GM12891 (cell line): ENCODE results near the gene CPEB4.

Source experiments
- DNase-seq: peaks from one replicate; pipeline ENCODE4 v3.0.0; 2011; ENCODE audit warnings: low spot score; ENCODE audit not compliant: insufficient read length
- FAIRE-seq: peaks from 2 replicates; lab custom pipeline; 2011; peaks lifted over from hg19 to GRCh38; lab: Jason Lieb, UNC
- PAX5 ChIP-seq: IDR thresholded peaks from 2 replicates; pipeline ENCODE4 v1.6.1; 2011; ENCODE audit warnings: low read length, moderate library complexity, mild to moderate bottlenecking; ENCODE audit not compliant: insufficient read depth, severe bottlenecking
- POLR2A ChIP-seq: IDR thresholded peaks from 2 replicates; pipeline ENCODE4 v1.6.1; 2011; ENCODE audit warnings: low read depth, low read length, control low read depth
- POLR2AphosphoS5 ChIP-seq: IDR thresholded peaks from 2 replicates; pipeline ENCODE4 v1.6.1; 2011; ENCODE audit warnings: low read depth, low read length, control low read depth
- POU2F2 ChIP-seq: IDR thresholded peaks from 2 replicates; pipeline ENCODE4 v1.6.1; 2011; ENCODE audit warnings: low read depth, mild to moderate bottlenecking, control low read depth, low read length, moderate library complexity
- SPI1 ChIP-seq: IDR thresholded peaks from 2 replicates; pipeline ENCODE4 v1.6.1; 2011; ENCODE audit warnings: low read depth, low read length, control low read depth
- TAF1 ChIP-seq: IDR thresholded peaks from 2 replicates; pipeline ENCODE4 v1.6.1; 2011; ENCODE audit warnings: low read depth, low read length, control low read depth

The CPEB4 gene

GRCh38 chr5:173954671-173955521 is 66.7 kb downstream of the CPEB4 start:
- no peak for FAIRE-seq

DNA sequence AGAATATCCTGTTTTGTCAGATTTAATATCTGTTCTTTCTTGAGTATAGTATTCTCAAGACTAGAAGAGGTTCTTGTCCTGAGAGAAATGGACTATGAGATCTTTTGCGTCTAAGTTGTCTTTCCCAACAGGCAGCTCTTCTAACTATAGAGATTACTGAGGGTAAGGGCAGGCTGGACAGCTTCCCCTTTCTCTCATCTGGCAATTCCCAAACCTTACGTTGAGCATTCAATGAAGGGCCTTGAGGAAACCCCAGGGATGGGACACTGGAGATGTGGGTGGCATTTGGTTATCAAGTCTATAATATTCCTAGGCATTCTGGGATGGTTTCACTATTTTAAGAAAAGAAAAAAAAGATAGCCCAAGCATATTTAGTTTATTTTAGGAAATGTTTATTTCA is 72.8 kb downstream of the CPEB4 start:
- FAIRE-seq, result no peak
- TF ChIP-seq POLR2A (no peak), PAX5 (no peak), POLR2AphosphoS5 (no peak), SPI1 (no peak), TAF1 (no peak), POU2F2 (no peak)
- DNase-seq, result no peak

More at GRCh38 chr5:173954671-173955521, 66.7 kb downstream of the CPEB4 start:
- TF ChIP-seq POLR2AphosphoS5 (no peak), POU2F2 (no peak), POLR2A (no peak), PAX5 (no peak), SPI1 (no peak), TAF1 (no peak)
- DNase-seq, result no peak

DNA sequence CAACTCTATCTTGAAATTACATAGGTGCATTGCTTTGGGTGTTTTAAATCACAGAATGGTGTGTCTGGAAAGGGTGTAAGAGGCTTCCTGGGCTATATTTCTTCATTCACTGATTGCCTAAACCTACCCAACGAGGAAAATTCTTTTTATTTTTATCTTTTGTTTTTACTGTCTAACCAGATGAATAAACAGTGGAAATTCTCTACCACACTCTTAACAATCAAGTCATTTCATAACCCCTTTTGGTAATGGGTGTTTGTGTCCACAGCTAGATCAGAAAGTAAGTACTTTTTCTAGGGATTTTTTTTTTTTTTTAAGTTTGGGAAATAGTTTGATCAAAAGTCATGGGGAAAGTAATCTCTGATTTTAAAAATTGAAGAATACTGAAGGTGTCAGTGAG is 73.3 kb downstream of the CPEB4 start:
- TF ChIP-seq PAX5 (no peak), SPI1 (no peak), POU2F2 (no peak), TAF1 (no peak), POLR2A (no peak), POLR2AphosphoS5 (no peak)
- FAIRE-seq (no peak), DNase-seq (no peak)

- no peak for DNase-seq
- no peak for FAIRE-seq
- TF ChIP-seq TAF1 (no peak), PAX5 (no peak), SPI1 (no peak), POU2F2 (no peak), POLR2A (no peak), POLR2AphosphoS5 (no peak)
These were observed 74.4 kb downstream of the CPEB4 start for GRCh38 chr5:173962436-173962972.

- DNase-seq (no peak), FAIRE-seq (no peak)
- TF ChIP-seq POLR2A (no peak), POLR2AphosphoS5 (no peak), POU2F2 (no peak), TAF1 (no peak), PAX5 (no peak), SPI1 (no peak)
These were observed 75.2 kb downstream of the CPEB4 start for GRCh38 chr5:173963182-173963838.

DNA sequence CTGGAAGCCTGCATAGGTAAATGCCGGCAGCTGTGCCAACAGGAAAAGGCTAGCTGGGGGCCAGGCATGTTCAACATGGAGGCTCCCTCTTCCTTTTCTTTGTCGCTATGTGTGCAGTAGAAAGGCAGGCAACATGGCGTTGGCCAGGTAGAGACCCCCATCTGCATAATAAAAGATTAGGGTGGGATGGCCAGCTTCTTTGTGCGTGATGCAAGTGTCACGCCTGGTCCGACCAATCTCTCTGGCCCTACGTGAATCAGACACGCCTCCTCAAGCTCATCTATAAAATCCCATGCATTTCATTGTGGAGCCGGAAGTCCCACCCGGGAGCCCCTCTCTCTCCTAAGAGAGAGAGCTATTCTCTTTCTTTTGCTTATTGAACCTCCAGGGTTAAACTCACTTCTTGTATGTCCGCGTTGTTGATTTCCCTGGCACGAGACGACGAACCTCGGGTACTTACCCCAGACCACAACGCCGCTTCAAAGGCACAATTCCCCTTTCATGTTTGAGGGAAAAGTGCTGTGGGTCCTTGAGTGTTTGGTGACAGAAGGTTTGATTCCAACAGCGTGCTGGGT is 75.8 kb downstream of the CPEB4 start:
- no peak for FAIRE-seq
- TF ChIP-seq PAX5 (no peak), POU2F2 (no peak), SPI1 (no peak), TAF1 (no peak), POLR2AphosphoS5 (no peak), POLR2A (no peak)
- no peak for DNase-seq

- no peak for FAIRE-seq
- no peak for TF ChIP-seq SPI1
- no peak for TF ChIP-seq POU2F2
- TF ChIP-seq POLR2A, result no peak
- no peak for TF ChIP-seq POLR2AphosphoS5
- TF ChIP-seq PAX5, result no peak
- no peak for TF ChIP-seq TAF1
- DNase-seq, result no peak
These were observed 76.4 kb downstream of the CPEB4 start for GRCh38 chr5:173964506-173964905.

DNA sequence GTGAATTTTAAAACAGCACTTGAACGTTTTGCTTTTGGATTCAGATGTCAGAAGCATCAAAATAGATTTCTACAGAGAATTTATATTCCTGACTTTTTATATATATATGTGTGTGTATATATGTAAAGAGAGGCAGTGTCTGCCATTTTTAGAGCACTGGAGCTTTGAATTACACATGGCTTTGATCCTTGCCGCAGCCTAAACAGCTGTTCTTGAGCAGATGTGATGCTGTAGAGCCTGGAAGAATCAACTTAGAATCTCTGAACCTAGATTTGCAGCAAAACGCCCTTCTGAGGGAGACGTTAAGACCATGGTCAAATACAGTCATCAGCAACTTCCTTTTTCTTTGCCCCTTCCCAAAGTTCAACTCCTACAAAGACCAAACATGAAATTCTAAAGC is 79.1 kb downstream of the CPEB4 start:
- DNase-seq (no peak), FAIRE-seq (no peak)
- TF ChIP-seq POLR2A (no peak), POLR2AphosphoS5 (no peak), POU2F2 (no peak), TAF1 (no peak), PAX5 (no peak), SPI1 (no peak)

GRCh38 chr5:173968154-173968797 is 80.1 kb downstream of the CPEB4 start:
- TF ChIP-seq POU2F2 (no peak), POLR2A (no peak), POLR2AphosphoS5 (no peak), PAX5 (no peak), SPI1 (no peak), TAF1 (no peak)
- no peak for FAIRE-seq
- DNase-seq, result no peak
